Testis (tissue), 2 donors: ENCODE results near the gene RUVBL2.

Experiments used
- POLR2A ChIP-seq: fragments of 450-650 bp; IDR thresholded peaks from one replicate; pipeline ENCODE4 v1.6.1; 2017; ENCODE audit warnings: antibody characterized with exemption, mild to moderate bottlenecking, moderate library complexity
- TF ChIP-seq, protein P1 (sequence below), 3 experiments: fragments of 450-650 bp in 2 of 3; fragments of 200-600 bp in 1 of 3; sonication (generic) in 1 of 3; IDR thresholded peaks; one replicate each; pipeline ENCODE4 v1.5.1; 2016 to 2019; ENCODE audit warnings: antibody characterized with exemption in 3 of 3, mild to moderate bottlenecking in 2 of 3, moderate library complexity in 1 of 3

GRCh38 chr19:49006905-49007304 is 13.2 kb downstream of the RUVBL2 start:
- TF ChIP-seq, protein P1, sequence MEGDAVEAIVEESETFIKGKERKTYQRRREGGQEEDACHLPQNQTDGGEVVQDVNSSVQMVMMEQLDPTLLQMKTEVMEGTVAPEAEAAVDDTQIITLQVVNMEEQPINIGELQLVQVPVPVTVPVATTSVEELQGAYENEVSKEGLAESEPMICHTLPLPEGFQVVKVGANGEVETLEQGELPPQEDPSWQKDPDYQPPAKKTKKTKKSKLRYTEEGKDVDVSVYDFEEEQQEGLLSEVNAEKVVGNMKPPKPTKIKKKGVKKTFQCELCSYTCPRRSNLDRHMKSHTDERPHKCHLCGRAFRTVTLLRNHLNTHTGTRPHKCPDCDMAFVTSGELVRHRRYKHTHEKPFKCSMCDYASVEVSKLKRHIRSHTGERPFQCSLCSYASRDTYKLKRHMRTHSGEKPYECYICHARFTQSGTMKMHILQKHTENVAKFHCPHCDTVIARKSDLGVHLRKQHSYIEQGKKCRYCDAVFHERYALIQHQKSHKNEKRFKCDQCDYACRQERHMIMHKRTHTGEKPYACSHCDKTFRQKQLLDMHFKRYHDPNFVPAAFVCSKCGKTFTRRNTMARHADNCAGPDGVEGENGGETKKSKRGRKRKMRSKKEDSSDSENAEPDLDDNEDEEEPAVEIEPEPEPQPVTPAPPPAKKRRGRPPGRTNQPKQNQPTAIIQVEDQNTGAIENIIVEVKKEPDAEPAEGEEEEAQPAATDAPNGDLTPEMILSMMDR (IDR thresholded peaks at IDR 0.05), result no peak
- TF ChIP-seq POLR2A, result no peak
